ENCODE measurements around the gene AFF1.

AFF1 gene

DNA sequence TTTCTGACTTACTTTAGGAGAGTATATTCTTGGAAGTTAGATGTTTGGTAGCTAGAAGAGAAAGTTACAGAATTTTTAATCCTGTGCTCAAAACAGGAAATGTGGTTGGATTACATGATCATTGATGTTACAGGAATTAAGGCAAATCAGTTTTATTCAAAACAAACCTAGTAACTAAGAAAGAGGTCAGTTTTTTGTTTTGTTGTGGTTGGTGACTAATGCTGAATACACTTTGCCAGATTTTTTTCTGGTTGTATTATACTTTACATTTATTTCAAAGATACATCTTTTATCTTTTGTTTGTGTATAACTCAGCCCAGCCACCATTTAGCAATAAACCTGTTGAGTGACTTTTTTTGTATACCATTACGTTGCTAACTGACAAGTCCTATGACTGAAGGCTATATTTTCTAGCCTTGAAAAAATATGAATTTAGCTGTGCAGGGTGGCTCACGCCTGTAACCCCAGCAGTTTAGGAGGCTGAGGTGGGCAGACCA, 168.9 kb downstream of the AFF1 start:
- no peak for DNase-seq (ENCODE audit: extremely low read depth in 1 of 2, low read depth in 1 of 2)

DNA sequence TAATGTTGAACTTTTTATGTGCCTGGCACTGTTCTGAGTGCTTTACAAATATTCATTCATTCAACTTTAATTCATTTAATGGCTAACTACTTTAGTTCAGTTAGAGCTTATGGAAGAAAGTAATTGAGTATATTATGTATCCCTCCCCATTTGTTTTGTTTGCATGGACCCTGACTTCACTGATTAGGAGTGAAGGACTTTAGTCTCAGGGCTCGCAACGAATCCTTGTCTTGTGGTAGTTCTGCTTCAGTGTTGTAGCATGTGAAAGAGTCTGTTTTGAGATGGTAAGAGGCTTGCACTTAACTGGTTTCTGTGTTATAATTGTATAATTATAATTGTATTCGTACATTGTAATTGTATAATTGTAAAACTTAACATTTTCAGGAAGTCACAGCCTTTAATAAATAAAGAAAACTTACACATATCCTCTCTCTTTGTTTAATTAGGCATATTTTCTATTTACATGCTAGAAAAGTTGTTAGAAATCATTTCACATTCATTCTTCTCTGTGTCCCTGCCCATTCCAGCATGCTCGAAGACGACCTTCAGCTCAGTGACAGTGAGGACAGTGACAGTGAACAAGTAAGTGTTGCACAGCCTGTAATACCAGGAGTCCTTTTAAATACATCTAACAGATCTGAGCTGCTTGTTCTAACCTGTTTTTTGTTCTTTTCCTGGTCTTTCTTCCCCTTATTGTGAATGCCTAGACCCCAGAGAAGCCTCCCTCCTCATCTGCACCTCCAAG, 170.5 kb downstream of the AFF1 start:
- no peak for DNase-seq (ENCODE audit: extremely low read depth in 1 of 2, low read depth in 1 of 2)

DNA sequence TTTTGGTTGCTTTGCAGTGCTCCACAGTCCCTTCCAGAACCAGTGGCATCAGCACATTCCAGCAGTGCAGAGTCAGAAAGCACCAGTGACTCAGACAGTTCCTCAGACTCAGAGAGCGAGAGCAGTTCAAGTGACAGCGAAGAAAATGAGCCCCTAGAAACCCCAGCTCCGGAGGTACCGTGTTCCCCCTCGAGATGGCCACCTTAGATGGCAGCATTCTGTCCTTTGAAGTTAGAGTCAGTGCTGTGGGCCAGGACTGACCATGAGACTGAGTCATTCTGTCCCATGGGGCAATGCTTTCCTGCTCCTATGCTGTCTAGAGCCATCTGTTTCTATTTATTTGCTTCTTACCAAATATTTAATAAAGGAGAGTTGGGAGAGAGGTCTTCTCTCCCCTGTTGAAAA, 173.3 kb downstream of the AFF1 start:
- DNase-seq (ENCODE audit: extremely low read depth in 1 of 2, low read depth in 1 of 2) = no peak

DNA sequence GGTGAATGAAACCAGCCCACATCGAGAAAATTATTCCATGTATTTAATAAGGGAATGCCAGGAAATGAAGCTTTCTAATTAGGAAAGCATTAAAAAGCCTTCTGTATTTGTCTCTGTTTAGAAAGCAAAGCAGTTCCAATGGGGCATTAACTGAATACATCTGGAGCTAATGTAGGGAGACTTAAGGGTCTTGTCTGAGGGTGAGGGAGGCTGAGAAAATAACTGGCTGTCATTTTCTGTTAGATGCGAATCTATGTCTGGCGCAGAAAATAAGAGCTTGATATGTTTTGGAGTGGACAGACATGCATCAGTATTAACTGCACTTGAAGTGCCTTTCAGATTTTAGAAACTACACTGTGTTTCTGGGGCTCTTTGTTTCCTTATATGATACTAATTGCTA, 174.3 kb downstream of the AFF1 start:
- DNase-seq (ENCODE audit: extremely low read depth in 1 of 2, low read depth in 1 of 2) = no peak

GRCh38 chr4:87109945-87110344, 175.1 kb downstream of the AFF1 start:
- DNase-seq (ENCODE audit: extremely low read depth in 1 of 2, low read depth in 1 of 2) = no peak

GRCh38 chr4:87112063-87112462, 177.3 kb downstream of the AFF1 start:
- no peak for DNase-seq (ENCODE audit: extremely low read depth in 1 of 2, low read depth in 1 of 2)

DNA sequence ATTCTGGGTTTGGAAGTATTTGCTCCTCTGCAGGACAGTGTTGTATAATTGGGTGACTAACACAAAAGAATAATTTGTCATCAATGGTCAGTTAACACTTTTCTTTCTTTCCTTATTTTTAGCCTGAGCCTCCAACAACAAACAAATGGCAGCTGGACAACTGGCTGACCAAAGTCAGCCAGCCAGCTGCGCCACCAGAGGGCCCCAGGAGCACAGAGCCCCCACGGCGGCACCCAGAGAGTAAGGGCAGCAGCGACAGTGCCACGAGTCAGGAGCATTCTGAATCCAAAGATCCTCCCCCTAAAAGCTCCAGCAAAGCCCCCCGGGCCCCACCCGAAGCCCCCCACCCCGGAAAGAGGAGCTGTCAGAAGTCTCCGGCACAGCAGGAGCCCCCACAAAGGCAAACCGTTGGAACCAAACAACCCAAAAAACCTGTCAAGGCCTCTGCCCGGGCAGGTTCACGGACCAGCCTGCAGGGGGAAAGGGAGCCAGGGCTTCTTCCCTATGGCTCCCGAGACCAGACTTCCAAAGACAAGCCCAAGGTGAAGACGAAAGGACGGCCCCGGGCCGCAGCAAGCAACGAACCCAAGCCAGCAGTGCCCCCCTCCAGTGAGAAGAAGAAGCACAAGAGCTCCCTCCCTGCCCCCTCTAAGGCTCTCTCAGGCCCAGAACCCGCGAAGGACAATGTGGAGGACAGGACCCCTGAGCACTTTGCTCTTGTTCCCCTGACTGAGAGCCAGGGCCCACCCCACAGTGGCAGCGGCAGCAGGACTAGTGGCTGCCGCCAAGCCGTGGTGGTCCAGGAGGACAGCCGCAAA, 179.6 kb downstream of the AFF1 start:
- no peak for DNase-seq (ENCODE audit: extremely low read depth in 1 of 2, low read depth in 1 of 2)

- no peak for DNase-seq (ENCODE audit: extremely low read depth in 1 of 2, low read depth in 1 of 2)
Observed at GRCh38 chr4:87116231-87116630, 181.4 kb downstream of the AFF1 start.

DNA sequence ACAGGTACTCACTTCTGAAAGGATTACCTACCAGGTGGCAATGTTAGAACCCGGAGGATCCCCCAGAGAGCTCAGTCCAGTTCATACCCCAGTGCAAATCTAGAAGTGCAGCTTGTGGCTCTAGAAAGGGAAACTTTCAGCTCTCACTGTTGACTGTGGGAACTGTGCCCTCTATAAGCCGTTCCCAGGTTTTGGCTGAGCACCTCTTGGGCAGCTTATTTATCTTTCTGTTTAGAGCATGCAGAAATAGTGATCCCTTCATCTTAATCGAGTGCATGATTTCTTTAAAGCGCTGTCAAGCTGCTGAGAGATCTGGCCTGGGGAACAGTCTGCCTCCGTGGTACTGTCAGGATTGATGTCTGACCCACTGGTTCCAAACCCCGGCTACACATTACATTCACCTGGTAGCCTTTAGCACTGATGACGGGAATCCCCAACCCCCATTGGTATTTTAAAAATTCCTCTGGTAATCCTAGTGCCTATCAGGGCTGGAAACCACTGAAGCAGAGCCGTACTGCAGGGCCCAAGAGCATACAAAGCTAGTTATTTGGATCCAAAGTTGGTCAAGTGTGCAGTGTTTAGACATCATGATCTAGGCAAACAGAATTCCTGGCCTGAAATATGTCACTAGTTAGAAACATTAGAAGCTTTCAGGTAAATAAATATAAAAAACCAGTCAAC, 182.4 kb downstream of the AFF1 start:
- DNase-seq (ENCODE audit: extremely low read depth in 1 of 2, low read depth in 1 of 2) = no peak

- no peak for DNase-seq (ENCODE audit: extremely low read depth in 1 of 2, low read depth in 1 of 2)
Observed at GRCh38 chr4:87117732-87118075, 182.9 kb downstream of the AFF1 start.

GRCh38 chr4:87118421-87118820, 183.6 kb downstream of the AFF1 start:
- no peak for DNase-seq (ENCODE audit: extremely low read depth in 1 of 2, low read depth in 1 of 2)

GRCh38 chr4:87118826-87119225, 184.0 kb downstream of the AFF1 start:
- no peak for DNase-seq (ENCODE audit: extremely low read depth in 1 of 2, low read depth in 1 of 2)

- no peak for DNase-seq (ENCODE audit: extremely low read depth in 1 of 2, low read depth in 1 of 2)
Observed at GRCh38 chr4:87120010-87120409, 185.2 kb downstream of the AFF1 start.

DNA sequence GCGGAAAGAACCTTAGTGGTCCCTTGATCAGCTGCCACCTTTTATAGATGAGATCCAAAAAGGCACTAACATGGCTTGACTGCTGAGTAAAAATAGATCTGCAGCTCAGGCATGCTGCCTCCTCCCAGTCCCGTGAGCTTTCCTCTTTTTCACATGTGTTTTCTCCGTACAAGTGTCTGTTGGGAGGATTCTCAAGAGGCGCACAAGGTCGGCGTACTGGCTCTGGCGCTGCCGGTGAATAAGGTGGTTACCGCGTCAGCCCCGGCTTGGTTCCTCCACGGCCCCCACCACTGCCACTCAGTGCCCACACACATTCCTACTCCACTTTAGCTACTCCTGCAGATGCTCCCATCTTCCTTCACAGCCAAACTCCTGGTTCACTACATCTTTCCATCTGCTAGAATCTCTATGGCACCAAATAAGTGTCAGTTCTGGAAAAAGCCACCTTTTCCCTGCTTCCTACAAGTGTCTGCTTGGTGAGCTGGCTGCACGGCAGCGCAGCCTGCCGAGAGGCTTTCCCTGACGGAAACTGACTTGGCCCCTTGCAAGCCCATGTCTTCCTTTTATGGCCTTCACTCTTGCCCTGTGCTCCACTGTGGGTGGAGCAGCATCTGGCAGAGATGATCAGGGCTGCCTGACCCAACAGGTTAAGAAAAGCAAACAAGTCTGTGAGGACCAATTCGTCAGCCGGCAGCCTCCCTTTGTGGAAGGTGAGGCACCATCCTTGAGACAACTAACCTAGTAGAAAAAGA, 185.8 kb downstream of the AFF1 start:
- no peak for DNase-seq (ENCODE audit: extremely low read depth in 1 of 2, low read depth in 1 of 2)

- no peak for DNase-seq (ENCODE audit: extremely low read depth in 1 of 2, low read depth in 1 of 2)
Observed at GRCh38 chr4:87121341-87122065, 186.7 kb downstream of the AFF1 start.

DNA sequence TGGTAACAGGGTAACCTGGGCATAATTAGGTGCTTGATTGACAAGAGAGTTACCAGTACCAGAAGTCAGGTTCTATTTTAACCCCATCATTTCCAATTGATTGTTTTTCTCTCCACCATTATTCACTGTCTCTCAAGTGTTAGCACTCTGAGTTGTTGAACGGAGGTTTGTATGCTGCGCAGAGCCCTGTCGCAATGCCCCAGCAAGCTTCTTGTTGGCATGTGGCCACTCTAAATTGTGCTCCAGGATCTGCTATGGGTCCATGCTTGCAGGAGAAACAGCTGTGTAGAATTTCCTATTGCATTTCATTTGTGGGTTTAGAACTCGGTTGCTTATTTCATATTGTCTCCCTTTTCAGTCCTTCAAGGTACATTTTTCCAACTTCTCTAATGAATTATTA, 187.4 kb downstream of the AFF1 start:
- no peak for DNase-seq (ENCODE audit: extremely low read depth in 1 of 2, low read depth in 1 of 2)

DNA sequence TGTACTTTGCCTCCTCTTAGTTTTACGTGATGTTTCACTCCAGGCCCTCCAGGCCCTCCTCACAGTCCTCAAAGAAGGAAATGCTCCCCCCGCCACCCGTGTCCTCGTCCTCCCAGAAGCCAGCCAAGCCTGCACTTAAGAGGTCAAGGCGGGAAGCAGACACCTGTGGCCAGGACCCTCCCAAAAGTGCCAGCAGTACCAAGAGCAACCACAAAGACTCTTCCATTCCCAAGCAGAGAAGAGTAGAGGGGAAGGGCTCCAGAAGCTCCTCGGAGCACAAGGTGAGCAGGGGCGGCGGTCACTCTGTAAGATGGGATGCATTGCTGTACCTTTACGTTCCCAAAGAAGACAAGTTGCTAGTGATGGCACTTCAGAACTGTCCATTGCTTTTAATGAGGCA, 191.2 kb downstream of the AFF1 start:
- no peak for DNase-seq (ENCODE audit: extremely low read depth in 1 of 2, low read depth in 1 of 2)

GRCh38 chr4:87128006-87128705, 193.3 kb downstream of the AFF1 start:
- no peak for DNase-seq (ENCODE audit: extremely low read depth in 1 of 2, low read depth in 1 of 2)

DNA sequence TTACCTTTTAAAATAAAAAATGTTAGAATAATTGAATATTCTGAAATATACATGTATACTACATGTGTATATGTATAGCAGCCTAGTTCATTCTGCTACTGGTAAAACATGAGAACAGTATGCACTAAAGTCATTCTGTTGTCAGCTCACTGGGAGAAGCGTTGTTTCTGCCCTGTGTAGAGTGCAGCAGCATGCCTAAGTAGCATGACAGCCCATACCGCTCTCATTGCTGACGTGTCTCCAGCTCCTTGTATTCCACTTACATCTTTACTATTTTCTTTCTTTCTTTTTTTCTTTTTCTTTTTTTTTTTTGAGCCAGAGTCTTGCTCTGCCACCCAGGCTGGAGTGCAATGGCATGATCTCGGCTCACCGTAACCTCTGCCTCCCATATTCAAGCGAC, 194.9 kb downstream of the AFF1 start:
- DNase-seq (ENCODE audit: extremely low read depth in 1 of 2, low read depth in 1 of 2) = no peak

All from activated CD8-positive, alpha-beta memory T cell treated with anti-CD3 and anti-CD28 coated beads for 1 hour (primary cell).